OCI-LY7 (cell line): ENCODE results near the gene TBX4.

Experiments used
- CTCF ChIP-seq: fragments of 200-600 bp; sonication (generic); conservative IDR thresholded peaks from 2 replicates; pipeline ENCODE4 v1.5.1; 2014; ENCODE audit warnings: mild to moderate bottlenecking, antibody characterized with exemption, low read length, moderate library complexity, mixed read lengths
- EZH2phosphoT487 ChIP-seq: fragments of 200-600 bp; sonication (generic); IDR thresholded peaks from 2 replicates; pipeline ENCODE4 v1.6.1; 2018; ENCODE audit warnings: low read depth, borderline replicate concordance, mild to moderate bottlenecking, mixed run types, antibody characterized with exemption, low read length, moderate library complexity, mixed read lengths

DNA sequence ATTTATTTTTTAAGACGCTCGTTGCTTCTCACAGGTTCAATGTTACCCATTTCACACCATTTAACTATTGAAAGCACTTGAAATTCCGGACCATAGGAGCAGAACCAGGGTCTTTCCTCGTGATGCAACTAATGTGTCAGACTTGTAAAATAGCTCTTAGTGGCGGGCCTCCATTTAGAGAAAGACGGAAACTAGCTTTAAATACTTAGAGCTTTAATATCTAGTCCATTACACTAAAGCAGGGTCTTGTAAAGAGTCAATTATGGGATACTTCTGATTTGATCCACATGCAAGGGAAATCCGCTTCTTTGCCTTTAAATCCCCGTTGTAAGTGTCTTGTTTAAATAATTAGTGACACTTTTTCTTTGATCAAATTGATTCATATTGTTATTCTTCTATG is 82.2 kb downstream of the TBX4 start:
- no peak for TF ChIP-seq CTCF
- TF ChIP-seq EZH2phosphoT487 = no peak
